Central memory CD4-positive, alpha-beta T cell (primary cell): ENCODE data around the gene ZDBF2.
"Not testable (repeated sequence)": the region's sequence is repeated elsewhere in the genome, so short reads cannot be mapped to it uniquely, and the experiment has no call there.

Experiments
- DNase-seq: peaks from one replicate; pipeline ENCODE4 v3.0.0; 2022

Gene ZDBF2

GRCh38 chr2:206259376-206260187 is 14.9 kb upstream of the ZDBF2 start:
- DNase-seq: no peak

- DNase-seq: no peak
These were observed 14.1 kb upstream of the ZDBF2 start for GRCh38 chr2:206260188-206261012.

GRCh38 chr2:206263959-206264603 is 10.4 kb upstream of the ZDBF2 start:
- no peak for DNase-seq

GRCh38 chr2:206266130-206267125 is 8.0 kb upstream of the ZDBF2 start:
- DNase-seq: no peak

- DNase-seq: no peak
These were observed 6.9 kb upstream of the ZDBF2 start for GRCh38 chr2:206267567-206267966.

GRCh38 chr2:206271065-206271464 is 3.4 kb upstream of the ZDBF2 start:
- DNase-seq: no peak

- no peak for DNase-seq
These were observed 558 bp upstream of the ZDBF2 start for GRCh38 chr2:206273905-206274304.

- peak; percentile 10 for DNase-seq
These were observed 1.0 kb downstream of the ZDBF2 start for GRCh38 chr2:206275312-206276055.

GRCh38 chr2:206276169-206276942 is 1.9 kb downstream of the ZDBF2 start:
- DNase-seq: no peak

- DNase-seq: no peak
These were observed 3.0 kb downstream of the ZDBF2 start for GRCh38 chr2:206277503-206277902.

- DNase-seq: no peak
These were observed 8.3 kb downstream of the ZDBF2 start for GRCh38 chr2:206282746-206283145.

GRCh38 chr2:206287197-206287596 is 12.7 kb downstream of the ZDBF2 start:
- DNase-seq: no peak

- DNase-seq: no peak
These were observed 14.9 kb downstream of the ZDBF2 start for GRCh38 chr2:206289391-206289790.

GRCh38 chr2:206296128-206296527 is 21.7 kb downstream of the ZDBF2 start:
- no peak for DNase-seq

GRCh38 chr2:206299608-206300007 is 25.1 kb downstream of the ZDBF2 start:
- not testable (repeated sequence) for DNase-seq

- DNase-seq: no peak
These were observed 31.2 kb downstream of the ZDBF2 start for GRCh38 chr2:206305523-206306245.

- no peak for DNase-seq
These were observed 36.6 kb downstream of the ZDBF2 start for GRCh38 chr2:206311026-206311425.

- no peak for DNase-seq
These were observed 41.7 kb downstream of the ZDBF2 start for GRCh38 chr2:206316141-206316540.

GRCh38 chr2:206323033-206323432 is 48.6 kb downstream of the ZDBF2 start:
- no peak for DNase-seq

- no peak for DNase-seq
These were observed 49.0 kb downstream of the ZDBF2 start for GRCh38 chr2:206323486-206323885.
